Omental fat pad (tissue), 4 donors: ENCODE measurements around the gene MPDZ. TPM values are rescaled to one million over a fixed set of nuclear protein-coding genes. Genes with fewer than 3 reads are reported as not detected.

Experiments used
- ATAC-seq: fragments of 150-250 bp; one replicate; pipeline ENCODE4 v1.9.1; 2016; ENCODE audit warnings: mild to moderate bottlenecking, moderate library complexity; ENCODE audit not compliant: low FRiP score
- DNase-seq: peaks from one replicate; pipeline ENCODE4 v3.0.0-alpha.2; 2019; ENCODE audit warnings: low spot score
- CTCF ChIP-seq, 3 donors: fragments of 450-650 bp; IDR thresholded peaks; one replicate each; pipeline ENCODE4 v1.5.1; 2016 to 2017; ENCODE audit warnings: antibody characterized with exemption in 3 of 3, mild to moderate bottlenecking in 3 of 3, moderate library complexity in 2 of 3
- total RNA-seq, 4 donors: library from RNA; depleted of rRNA; stranded (reverse); fragments of >200 nt; gene quantifications; one replicate each; pipeline ENCODE4 v1.1.0, GENCODE V29; 2016

MPDZ gene
- total RNA-seq, 4 donors from 2014 or later = 41.6 to 90.6 (median 77.3) TPM

GRCh38 chr9:13160051-13160450, 119.4 kb downstream of the MPDZ start:
- TF ChIP-seq CTCF (IDR thresholded peaks at IDR 0.05) = no peak
- ATAC-seq = no peak
- DNase-seq = no peak

GRCh38 chr9:13158986-13159385, 120.5 kb downstream of the MPDZ start:
- ATAC-seq = no peak
- no peak for TF ChIP-seq CTCF (IDR thresholded peaks at IDR 0.05)
- no peak for DNase-seq

GRCh38 chr9:13151489-13151888, 128.0 kb downstream of the MPDZ start:
- DNase-seq = no peak
- ATAC-seq = no peak
- TF ChIP-seq CTCF (IDR thresholded peaks at IDR 0.05) = no peak

- TF ChIP-seq CTCF (IDR thresholded peaks at IDR 0.05) = no peak
- ATAC-seq (no peak), DNase-seq (no peak)
These were observed 130.0 kb downstream of the MPDZ start for GRCh38 chr9:13149454-13149853.

GRCh38 chr9:13146840-13147239, 132.7 kb downstream of the MPDZ start:
- ATAC-seq (no peak), DNase-seq (no peak)
- no peak for TF ChIP-seq CTCF (IDR thresholded peaks at IDR 0.05)

- DNase-seq (no peak), ATAC-seq (no peak)
- TF ChIP-seq CTCF (IDR thresholded peaks at IDR 0.05) = no peak
These were observed 134.2 kb downstream of the MPDZ start for GRCh38 chr9:13145340-13145739.

GRCh38 chr9:13144166-13144775, 135.2 kb downstream of the MPDZ start:
- DNase-seq (no peak), ATAC-seq (no peak)
- TF ChIP-seq CTCF (IDR thresholded peaks at IDR 0.05) = no peak
